Measurements from ENCODE around the gene RSPH6A. TPM values are rescaled to one million over a fixed set of nuclear protein-coding genes. Genes with fewer than 3 reads are reported as not detected.

The RSPH6A gene
- total and polyA plus RNA-seq, 2 of the 13 experiments (the other 11 are each of a cell fraction or from before 2014, with no cell fraction given) = 0.07 TPM; not detected in 1

DNA sequence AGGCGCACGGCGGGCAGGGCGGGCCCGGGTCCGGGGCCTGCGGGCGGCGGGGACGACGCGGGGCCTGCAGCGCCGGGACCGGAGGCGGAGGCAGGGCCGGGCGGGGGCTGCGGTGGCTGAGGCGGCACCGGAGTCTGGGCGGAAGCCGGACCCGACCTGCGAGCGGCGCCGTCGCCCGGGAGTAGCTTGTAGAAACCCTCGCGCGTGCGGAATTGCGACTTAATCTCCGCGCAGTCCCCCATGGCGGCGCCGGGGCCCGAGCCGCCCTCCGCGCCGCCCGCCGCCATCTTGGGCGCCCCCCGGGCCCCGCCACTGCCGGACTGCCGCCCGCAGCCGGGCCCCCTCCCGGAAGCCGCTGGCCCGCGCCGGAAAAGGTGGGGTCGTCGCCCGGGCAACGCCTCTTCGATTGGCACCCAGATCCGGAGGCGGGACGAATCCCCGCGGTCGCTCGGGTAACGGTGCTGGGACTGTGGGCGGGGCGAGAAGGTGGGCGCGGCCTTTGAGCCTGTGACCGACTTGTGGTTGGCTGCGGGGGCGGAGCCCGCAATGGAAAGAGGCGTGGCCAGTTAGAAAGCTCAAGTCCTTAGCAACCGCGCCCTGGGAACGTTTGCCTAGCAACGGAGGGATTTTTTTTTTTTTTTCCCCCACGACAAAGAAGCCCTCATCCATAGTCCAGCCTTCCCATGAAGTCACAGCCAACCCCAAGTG is 22.5 kb downstream of the RSPH6A start, which contains the start of gene DMWD (continued):
- no peak for TF ChIP-seq ZNF629 (CRISPR knock-in tag; conservative IDR thresholded peaks at IDR 0.05)
- no peak for TF ChIP-seq ZNF263 (CRISPR knock-in tag; IDR thresholded peaks at IDR 0.05)
- TF ChIP-seq, protein P1, sequence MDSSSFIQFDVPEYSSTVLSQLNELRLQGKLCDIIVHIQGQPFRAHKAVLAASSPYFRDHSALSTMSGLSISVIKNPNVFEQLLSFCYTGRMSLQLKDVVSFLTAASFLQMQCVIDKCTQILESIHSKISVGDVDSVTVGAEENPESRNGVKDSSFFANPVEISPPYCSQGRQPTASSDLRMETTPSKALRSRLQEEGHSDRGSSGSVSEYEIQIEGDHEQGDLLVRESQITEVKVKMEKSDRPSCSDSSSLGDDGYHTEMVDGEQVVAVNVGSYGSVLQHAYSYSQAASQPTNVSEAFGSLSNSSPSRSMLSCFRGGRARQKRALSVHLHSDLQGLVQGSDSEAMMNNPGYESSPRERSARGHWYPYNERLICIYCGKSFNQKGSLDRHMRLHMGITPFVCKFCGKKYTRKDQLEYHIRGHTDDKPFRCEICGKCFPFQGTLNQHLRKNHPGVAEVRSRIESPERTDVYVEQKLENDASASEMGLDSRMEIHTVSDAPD (CRISPR knock-in tag; IDR thresholded peaks at IDR 0.05) = no peak
- no peak for TF ChIP-seq MIER2 (CRISPR knock-in tag; IDR thresholded peaks at IDR 0.05)
- no peak for TF ChIP-seq ARHGAP35 (CRISPR knock-in tag; IDR thresholded peaks at IDR 0.05; ENCODE audit: borderline replicate concordance)
- TF ChIP-seq RBM22 (optimal IDR thresholded peaks at IDR 0.05; ENCODE audit: low read length) = peak; percentile 100
- no peak for TF ChIP-seq STAG1 (CRISPR knock-in tag; IDR thresholded peaks at IDR 0.05)
- TF ChIP-seq, protein P2, sequence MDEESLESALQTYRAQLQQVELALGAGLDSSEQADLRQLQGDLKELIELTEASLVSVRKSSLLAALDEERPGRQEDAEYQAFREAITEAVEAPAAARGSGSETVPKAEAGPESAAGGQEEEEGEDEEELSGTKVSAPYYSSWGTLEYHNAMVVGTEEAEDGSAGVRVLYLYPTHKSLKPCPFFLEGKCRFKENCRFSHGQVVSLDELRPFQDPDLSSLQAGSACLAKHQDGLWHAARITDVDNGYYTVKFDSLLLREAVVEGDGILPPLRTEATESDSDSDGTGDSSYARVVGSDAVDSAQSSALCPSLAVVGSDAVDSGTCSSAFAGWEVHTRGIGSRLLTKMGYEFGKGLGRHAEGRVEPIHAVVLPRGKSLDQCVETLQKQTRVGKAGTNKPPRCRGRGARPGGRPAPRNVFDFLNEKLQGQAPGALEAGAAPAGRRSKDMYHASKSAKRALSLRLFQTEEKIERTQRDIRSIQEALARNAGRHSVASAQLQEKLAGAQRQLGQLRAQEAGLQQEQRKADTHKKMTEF (CRISPR knock-in tag; IDR thresholded peaks at IDR 0.05) = peak; percentile 38; the same call in 1 of the 2 replicates
- no peak for TF ChIP-seq ONECUT2 (CRISPR knock-in tag; IDR thresholded peaks at IDR 0.05)
- TF ChIP-seq, protein P3, sequence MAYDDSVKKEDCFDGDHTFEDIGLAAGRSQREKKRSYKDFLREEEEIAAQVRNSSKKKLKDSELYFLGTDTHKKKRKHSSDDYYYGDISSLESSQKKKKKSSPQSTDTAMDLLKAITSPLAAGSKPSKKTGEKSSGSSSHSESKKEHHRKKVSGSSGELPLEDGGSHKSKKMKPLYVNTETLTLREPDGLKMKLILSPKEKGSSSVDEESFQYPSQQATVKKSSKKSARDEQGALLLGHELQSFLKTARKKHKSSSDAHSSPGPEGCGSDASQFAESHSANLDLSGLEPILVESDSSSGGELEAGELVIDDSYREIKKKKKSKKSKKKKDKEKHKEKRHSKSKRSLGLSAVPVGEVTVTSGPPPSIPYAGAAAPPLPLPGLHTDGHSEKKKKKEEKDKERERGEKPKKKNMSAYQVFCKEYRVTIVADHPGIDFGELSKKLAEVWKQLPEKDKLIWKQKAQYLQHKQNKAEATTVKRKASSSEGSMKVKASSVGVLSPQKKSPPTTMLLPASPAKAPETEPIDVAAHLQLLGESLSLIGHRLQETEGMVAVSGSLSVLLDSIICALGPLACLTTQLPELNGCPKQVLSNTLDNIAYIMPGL (CRISPR knock-in tag; IDR thresholded peaks at IDR 0.05; ENCODE audit: borderline replicate concordance in 1 of 2, low read depth in 1 of 2) = 0 out of 4 replicates have a peak, but pooled peaks have one; percentile 22 to 32
- TF ChIP-seq ZNF12 (CRISPR knock-in tag; IDR thresholded peaks at IDR 0.05) = no peak
- TF ChIP-seq, protein P4, sequence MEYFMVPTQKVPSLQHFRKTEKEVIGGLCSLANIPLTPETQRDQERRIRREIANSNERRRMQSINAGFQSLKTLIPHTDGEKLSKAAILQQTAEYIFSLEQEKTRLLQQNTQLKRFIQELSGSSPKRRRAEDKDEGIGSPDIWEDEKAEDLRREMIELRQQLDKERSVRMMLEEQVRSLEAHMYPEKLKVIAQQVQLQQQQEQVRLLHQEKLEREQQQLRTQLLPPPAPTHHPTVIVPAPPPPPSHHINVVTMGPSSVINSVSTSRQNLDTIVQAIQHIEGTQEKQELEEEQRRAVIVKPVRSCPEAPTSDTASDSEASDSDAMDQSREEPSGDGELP (IDR thresholded peaks at IDR 0.05; ENCODE audit: borderline replicate concordance, low read depth) = no peak
- TF ChIP-seq ZNF251 (CRISPR knock-in tag; IDR thresholded peaks at IDR 0.05) = no peak
- TF ChIP-seq ZFY (CRISPR knock-in tag; IDR thresholded peaks at IDR 0.05) = peak; percentile 87
- 0 out of 2 replicates have a peak, but pooled peaks have one; percentile 20 for TF ChIP-seq KMT2B (CRISPR knock-in tag; IDR thresholded peaks at IDR 0.05)
- TF ChIP-seq RXRB (CRISPR knock-in tag; IDR thresholded peaks at IDR 0.05; ENCODE audit: borderline replicate concordance) = no peak
- TF ChIP-seq ASH2L (IDR thresholded peaks at IDR 0.05; ENCODE audit: insufficient read length, low read depth, low read length) = peak; percentile 27
- TF ChIP-seq, protein P5, sequence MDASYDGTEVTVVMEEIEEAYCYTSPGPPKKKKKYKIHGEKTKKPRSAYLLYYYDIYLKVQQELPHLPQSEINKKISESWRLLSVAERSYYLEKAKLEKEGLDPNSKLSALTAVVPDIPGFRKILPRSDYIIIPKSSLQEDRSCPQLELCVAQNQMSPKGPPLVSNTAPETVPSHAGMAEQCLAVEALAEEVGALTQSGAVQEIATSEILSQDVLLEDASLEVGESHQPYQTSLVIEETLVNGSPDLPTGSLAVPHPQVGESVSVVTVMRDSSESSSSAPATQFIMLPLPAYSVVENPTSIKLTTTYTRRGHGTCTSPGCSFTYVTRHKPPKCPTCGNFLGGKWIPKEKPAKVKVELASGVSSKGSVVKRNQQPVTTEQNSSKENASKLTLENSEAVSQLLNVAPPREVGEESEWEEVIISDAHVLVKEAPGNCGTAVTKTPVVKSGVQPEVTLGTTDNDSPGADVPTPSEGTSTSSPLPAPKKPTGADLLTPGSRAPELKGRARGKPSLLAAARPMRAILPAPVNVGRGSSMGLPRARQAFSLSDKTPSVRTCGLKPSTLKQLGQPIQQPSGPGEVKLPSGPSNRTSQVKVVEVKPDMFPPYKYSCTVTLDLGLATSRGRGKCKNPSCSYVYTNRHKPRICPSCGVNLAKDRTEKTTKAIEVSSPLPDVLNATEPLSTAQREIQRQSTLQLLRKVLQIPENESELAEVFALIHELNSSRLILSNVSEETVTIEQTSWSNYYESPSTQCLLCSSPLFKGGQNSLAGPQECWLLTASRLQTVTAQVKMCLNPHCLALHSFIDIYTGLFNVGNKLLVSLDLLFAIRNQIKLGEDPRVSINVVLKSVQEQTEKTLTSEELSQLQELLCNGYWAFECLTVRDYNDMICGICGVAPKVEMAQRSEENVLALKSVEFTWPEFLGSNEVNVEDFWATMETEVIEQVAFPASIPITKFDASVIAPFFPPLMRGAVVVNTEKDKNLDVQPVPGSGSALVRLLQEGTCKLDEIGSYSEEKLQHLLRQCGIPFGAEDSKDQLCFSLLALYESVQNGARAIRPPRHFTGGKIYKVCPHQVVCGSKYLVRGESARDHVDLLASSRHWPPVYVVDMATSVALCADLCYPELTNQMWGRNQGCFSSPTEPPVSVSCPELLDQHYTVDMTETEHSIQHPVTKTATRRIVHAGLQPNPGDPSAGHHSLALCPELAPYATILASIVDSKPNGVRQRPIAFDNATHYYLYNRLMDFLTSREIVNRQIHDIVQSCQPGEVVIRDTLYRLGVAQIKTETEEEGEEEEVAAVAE (CRISPR knock-in tag; IDR thresholded peaks at IDR 0.05; ENCODE audit: borderline replicate concordance) = no peak
- peak; percentile 18 for TF ChIP-seq XRCC5 (optimal IDR thresholded peaks at IDR 0.05; ENCODE audit: low read length)
- TF ChIP-seq ZNF10 (CRISPR knock-in tag; IDR thresholded peaks at IDR 0.05; ENCODE audit: borderline replicate concordance, low read depth) = no peak

All from HepG2 (cell line).